NCI-H2196 treated with DMSO at 0.1 percent for 48 hours (cell line): ENCODE data around the gene HCFC1.

Experiments used
- DNase-seq: peaks from one replicate; lab custom pipeline; 2025; ENCODE audit not compliant: unreplicated experiment; lab: John Stamatoyannopoulos, UW

HCFC1 gene

GRCh38 chrX:153905481-153906095 is 66.0 kb downstream of the HCFC1 start:
- DNase-seq, result no peak

- no peak for DNase-seq
Measured at GRCh38 chrX:153903991-153904957, 67.3 kb downstream of the HCFC1 start, which contains the start of gene AVPR2. AVPR2 (plus strand) TSS chrX:153904673; CDS start chrX:153905146, 473 bp downstream.

- DNase-seq, result no peak
Measured at GRCh38 chrX:153903238-153903980, 68.2 kb downstream of the HCFC1 start.

- DNase-seq, result no peak
Measured at GRCh38 chrX:153902385-153902784, 69.2 kb downstream of the HCFC1 start.

- no peak for DNase-seq
Measured at GRCh38 chrX:153901753-153902140, 69.9 kb downstream of the HCFC1 start.

GRCh38 chrX:153900831-153901752 is 70.5 kb downstream of the HCFC1 start:
- no peak for DNase-seq

- DNase-seq, result no peak
Measured at GRCh38 chrX:153897899-153898298, 73.7 kb downstream of the HCFC1 start.
